H1 (cell line): ENCODE data around the gene ADARB2. TPM values are rescaled to one million over a fixed set of nuclear protein-coding genes. Genes with fewer than 3 reads are reported as not detected.

ENCODE experiments used
- CTCF ChIA-PET: fragments of 300-600 bp; sonication (Branson Sonifier 250); formaldehyde crosslinking; loops from one replicate; lab custom pipeline; 2021; ENCODE audit not compliant: partially characterized antibody; lab: Charles Lee
- POLR2A ChIA-PET: fragments of 300-600 bp; sonication (Branson Sonifier 250); formaldehyde crosslinking; loops from one replicate; lab custom pipeline; 2021; ENCODE audit warnings: inconsistent platforms; ENCODE audit not compliant: partially characterized antibody; lab: Charles Lee
- DNase-seq, 2 experiments: peaks; one replicate each; pipeline versions ENCODE4 v3.0.0 to v3.0.0-alpha.2; 2010 to 2022; ENCODE audit warnings: low spot score in 2 of 2, low read depth in 1 of 2, mixed read lengths in 1 of 2
- FAIRE-seq: peaks from 2 replicates; lab custom pipeline; 2011; peaks lifted over from hg19 to GRCh38; lab: Jason Lieb, UNC
- H2AFZ ChIP-seq: 2 replicates; pipeline ENCODE4 v1.8.1; 2012; ENCODE audit warnings: low read length, inconsistent platforms
- H2AK5ac ChIP-seq: 2 replicates; pipeline ENCODE4 v1.6.1; 2013; ENCODE audit warnings: low read depth, low read length
- H2BK120ac ChIP-seq: replicated peaks from 2 replicates; pipeline ENCODE3; 2013; ENCODE audit warnings: low read depth, low read length, inconsistent platforms
- H2BK12ac ChIP-seq: 2 replicates; pipeline ENCODE4 v1.6.1; 2013; ENCODE audit warnings: low read depth, low read length
- H2BK15ac ChIP-seq: 2 replicates; pipeline ENCODE4 v1.6.1; 2013; ENCODE audit warnings: low read length
- H2BK20ac ChIP-seq: 2 replicates; pipeline ENCODE4 v1.6.1; 2013; ENCODE audit warnings: low read length
- H2BK5ac ChIP-seq: 2 replicates; pipeline ENCODE4 v1.6.1; 2013; ENCODE audit warnings: low read depth, low read length
- H3K14ac ChIP-seq: 2 replicates; pipeline ENCODE4 v1.6.1; 2013; ENCODE audit warnings: inconsistent platforms; ENCODE audit not compliant: insufficient read length
- H3K18ac ChIP-seq: 2 replicates; pipeline ENCODE4 v1.6.1; 2013; ENCODE audit warnings: low read length; ENCODE audit errors: extremely low read depth
- H3K23ac ChIP-seq: 2 replicates; pipeline ENCODE4 v1.6.1; 2013; ENCODE audit warnings: inconsistent platforms; ENCODE audit not compliant: insufficient read length
- H3K23me2 ChIP-seq: 2 replicates; pipeline ENCODE4 v1.6.1; 2013; ENCODE audit warnings: low read depth, low read length
- H3K27ac ChIP-seq: 2 replicates; pipeline ENCODE4 v1.6.1; 2011; ENCODE audit warnings: low read depth, low read length, inconsistent platforms
- H3K27me3 ChIP-seq, 4 experiments: replicated peaks in 1 of 4; 1 replicate in 1 of 4; 2 replicates in 3 of 4; pipeline versions ENCODE4 v1.6.1 to v1.8.1; 2011 to 2013; ENCODE audit warnings: low read length in 3 of 4, mild to moderate bottlenecking in 3 of 4, inconsistent platforms in 2 of 4, mixed read lengths in 2 of 4, moderate library complexity in 1 of 4; ENCODE audit not compliant: control insufficient read depth in 3 of 4, insufficient read depth in 3 of 4; ENCODE audit errors: extremely low read depth in 1 of 4
- H3K36me3 ChIP-seq, 4 experiments: 2 replicates each; pipeline versions ENCODE4 v1.6.1 to v1.8.1; 2011 to 2013; ENCODE audit warnings: mild to moderate bottlenecking in 4 of 4, low read length in 3 of 4, moderate library complexity in 2 of 4, control low read depth in 1 of 4, inconsistent platforms in 1 of 4; ENCODE audit not compliant: insufficient read depth in 4 of 4, control insufficient read depth in 2 of 4
- H3K4ac ChIP-seq: replicated peaks from 2 replicates; pipeline ENCODE3; 2013; ENCODE audit warnings: low read length, low read depth, mixed read lengths, inconsistent platforms; ENCODE audit not compliant: insufficient read length
- H3K4me1 ChIP-seq, 4 experiments: replicated peaks in 1 of 4; 1 replicate in 1 of 4; 2 replicates in 3 of 4; pipeline versions ENCODE4 v1.6.1 to v1.8.1; 2011 to 2013; ENCODE audit warnings: low read length in 3 of 4, inconsistent platforms in 2 of 4, mixed read lengths in 1 of 4; ENCODE audit not compliant: insufficient read depth in 4 of 4, control insufficient read depth in 3 of 4
- H3K4me2 ChIP-seq, 2 experiments: 2 replicates each; pipeline versions ENCODE4 v1.6.1 to v1.8.1; 2011 to 2013; ENCODE audit warnings: low read depth in 2 of 2, low read length in 2 of 2, control low read depth in 1 of 2, inconsistent platforms in 1 of 2, mild to moderate bottlenecking in 1 of 2; ENCODE audit not compliant: insufficient read depth in 1 of 2
- H3K4me3 ChIP-seq, 4 experiments: fragments of 200-600, 300-600 bp in 1 of 4; sonication (generic), shearing (Covaris generic), sonication (Bioruptor Twin) in 1 of 4; 2 replicates each; pipeline versions ENCODE4 v1.5.1 to v1.8.1; 2011 to 2016; ENCODE audit warnings: low read length in 4 of 4, low read depth in 3 of 4, control low read depth in 2 of 4, inconsistent platforms in 2 of 4, mild to moderate bottlenecking in 2 of 4, mixed read lengths in 1 of 4, moderate library complexity in 1 of 4; ENCODE audit not compliant: insufficient read depth in 2 of 4; ENCODE audit errors: extremely low read depth in 1 of 4
- H3K56ac ChIP-seq: replicated peaks from 2 replicates; pipeline ENCODE3; 2013; ENCODE audit warnings: low read depth, mild to moderate bottlenecking, mixed read lengths, low read length, inconsistent platforms; ENCODE audit not compliant: insufficient read length
- H3K79me1 ChIP-seq: 2 replicates; pipeline ENCODE4 v1.6.1; 2013; ENCODE audit warnings: low read depth, low read length, control low read depth
- H3K79me2 ChIP-seq, 2 experiments: 2 replicates each; pipeline versions ENCODE4 v1.6.1 to v1.8.1; 2012 to 2013; ENCODE audit warnings: low read length in 2 of 2, mild to moderate bottlenecking in 2 of 2, inconsistent platforms in 1 of 2; ENCODE audit not compliant: insufficient read depth in 2 of 2, control insufficient read depth in 1 of 2
- H3K9ac ChIP-seq, 4 experiments: replicated peaks in 1 of 4; 1 replicate in 1 of 4; 2 replicates in 3 of 4; pipeline versions ENCODE4 v1.6.1 to v1.8.1; 2011 to 2013; ENCODE audit warnings: low read depth in 3 of 4, low read length in 3 of 4, control low read depth in 2 of 4, mild to moderate bottlenecking in 2 of 4, moderate library complexity in 2 of 4, inconsistent platforms in 1 of 4; ENCODE audit errors: extremely low read depth in 1 of 4
- H3K9me3 ChIP-seq, 2 experiments: 2 replicates each; pipeline versions ENCODE4 v1.6.1 to v1.8.1; 2012 to 2013; ENCODE audit warnings: mild to moderate bottlenecking in 2 of 2, moderate library complexity in 2 of 2, control low read depth in 1 of 2, inconsistent platforms in 1 of 2, low read depth in 1 of 2, low read length in 1 of 2, mixed read lengths in 1 of 2; ENCODE audit not compliant: insufficient read depth in 2 of 2
- H4K20me1 ChIP-seq, 2 experiments: replicated peaks in 1 of 2; 2 replicates each; pipeline versions ENCODE3 to v1.8.1; 2011 to 2013; ENCODE audit warnings: inconsistent platforms in 2 of 2, low read length in 2 of 2, mild to moderate bottlenecking in 1 of 2; ENCODE audit not compliant: insufficient read depth in 2 of 2, control insufficient read depth in 1 of 2
- H4K5ac ChIP-seq: 2 replicates; pipeline ENCODE4 v1.6.1; 2013; ENCODE audit warnings: low read length, low read depth, mixed read lengths, inconsistent platforms; ENCODE audit not compliant: insufficient read length
- H4K8ac ChIP-seq: 2 replicates; pipeline ENCODE4 v1.8.0; 2013; ENCODE audit warnings: mild to moderate bottlenecking, moderate library complexity, low read length, inconsistent platforms; ENCODE audit not compliant: insufficient read depth; ENCODE audit errors: extremely low read depth
- H4K91ac ChIP-seq: replicated peaks from 2 replicates; pipeline ENCODE3; 2013; ENCODE audit warnings: low read length, mixed read lengths, inconsistent platforms; ENCODE audit not compliant: insufficient read length
- YY1 ChIP-seq: IDR thresholded peaks from 2 replicates; pipeline ENCODE4 v1.6.1; 2011; ENCODE audit warnings: low read depth, mild to moderate bottlenecking, low read length
- WGBS, 2 experiments: shearing (Covaris generic) in 1 of 2; methylation state at CpG; one replicate each; pipeline versions ENCODE4 v1.1.6 to v1.1.7; 2013 to 2015; ENCODE audit warnings: low lambda C conversion rate in 2 of 2, mixed read lengths in 2 of 2, inconsistent platforms in 1 of 2, low coverage in 1 of 2, missing lambda C conversion rate in 1 of 2; ENCODE audit not compliant: insufficient replicate concordance in 2 of 2, insufficient coverage in 1 of 2, insufficient read length in 1 of 2; ENCODE audit errors: extremely low coverage in 1 of 2, missing lambda C conversion rate in 1 of 2; 5-methylcytosine and 5-hydroxymethylcytosine counted together
- polyA plus RNA-seq, 7 experiments: library from polyadenylated mRNA; depleted of rRNA in 3 of 7; stranded (reverse) in 5 of 7; unstranded in 2 of 7; fragments of >200 nt in 5 of 7; fragments of 200-250 nt in 2 of 7; gene quantifications; 1 replicate in 5 of 7; 2 replicates in 1 of 7; 4 replicates in 1 of 7; pipeline versions ENCODE4 v1.2.1 to v1.2.3, GENCODE V29; 2011 to 2013; ENCODE audit warnings: missing spikeins in 2 of 7, mixed read lengths in 2 of 7
- total RNA-seq: library from RNA; stranded (reverse); fragmentation: NEBNext Ultra II Directional; extraction: Animal tissue kit (Norgen Biotek cat#: 25700); gene quantifications from 2 replicates; pipeline ENCODE4 v1.2.1, GENCODE V29; 2021

ADARB2 gene
- total and polyA plus RNA-seq, 2 of the 8 experiments (the other 6 are each of a cell fraction or from before 2014, with no cell fraction given): 2.2 to 2.8 TPM

- Histone ChIP-seq H2AFZ (no peak overlapping the region), H3K56ac (no peak overlapping the region), H3K23me2 (peaks cover 5% of the 10 kb centered on the region; the same call in 1 of the 2 replicates), H3K36me3 (no peaks in the 10 kb centered on the region), H3K27me3 (no peaks in the 10 kb centered on the region), H3K4ac (no peak overlapping the region), H3K27ac (no peak overlapping the region), H4K8ac (no peak overlapping the region), H3K9me3 (no peaks in the 10 kb centered on the region), H3K14ac (no peak overlapping the region), H2AK5ac (no peak overlapping the region), H3K79me1 (no peaks in the 10 kb centered on the region), H4K91ac (no peak overlapping the region), H2BK15ac (no peak overlapping the region), H2BK12ac (0 out of 2 replicates have a peak overlapping the region, but pooled peaks have one; percentile 39), H3K4me1 (peaks cover 3 to 5% (median 3%) of the 10 kb centered on the region in 4 experiments; a peak in 4 of 7 replicates), H4K5ac (no peak overlapping the region), H3K4me3 (no peak overlapping the region), H3K79me2 (no peaks in the 10 kb centered on the region), H2BK5ac (no peak overlapping the region), H3K18ac (no peak overlapping the region), H3K4me2 (no peak overlapping the region), H2BK20ac (no peak overlapping the region), H2BK120ac (no peak overlapping the region), H4K20me1 (peaks cover 0 to 2% of the 10 kb centered on the region in 2 experiments), H3K9ac (no peak overlapping the region), H3K23ac (no peak overlapping the region)
- DNase-seq (no peak), FAIRE-seq (no peak)
- POLR2A ChIA-PET: no interaction called here
- WGBS, 2 experiments: 95% methylated on average over 13 of the region's 15 CpGs; no CpG with 5 or more reads in 1 of the 2 experiments
- CTCF ChIA-PET: interaction anchor here (0.7 to 2.1 kb wide), 4 partner anchors 10 to 213 kb away, joined by 3 to 7 read pairs (median 3); no protein-coding TSS in a partner anchor
- no peak for TF ChIP-seq YY1
Measured at GRCh38 chr10:1678084-1678483, 59.2 kb downstream of the ADARB2 start.
